Activated CD8-positive, alpha-beta memory T cell treated with anti-CD3 and anti-CD28 coated beads, Interleukin-2, amount 10 ng/mL, durations not matched to agents 7 days and 5 days (primary cell): ENCODE results near the gene POU2F1. TPM values are rescaled to one million over a fixed set of nuclear protein-coding genes. Genes with fewer than 3 reads are reported as not detected.

ENCODE experiments used
- ATAC-seq: fragments of 150-1000 bp; cut with Tn5 transposase; one replicate; pipeline ENCODE4 v1.10.0; 2021; ENCODE audit warnings: moderate library complexity
- CTCF ChIA-PET: fragments of 350-600 bp; sonication (Branson Sonifier 250); formaldehyde crosslinking; loops from one replicate; lab custom pipeline; 2021; ENCODE audit warnings: antibody characterized with exemption; lab: Charles Lee
- DNase-seq: peaks from one replicate; pipeline ENCODE4 v3.0.0-alpha.2; 2020
- H3K27ac Mint-ChIP-seq: one replicate; pipeline ENCODE4 v1.8.0; 2021; ENCODE audit warnings: mild to moderate bottlenecking, mixed read lengths
- H3K27me3 Mint-ChIP-seq: one replicate; pipeline ENCODE4 v1.8.0; 2021; ENCODE audit warnings: mixed read lengths
- H3K36me3 Mint-ChIP-seq: one replicate; pipeline ENCODE4 v1.8.0; 2021; ENCODE audit warnings: mild to moderate bottlenecking, mixed read lengths
- H3K4me1 Mint-ChIP-seq: one replicate; pipeline ENCODE4 v1.8.0; 2021; ENCODE audit warnings: mixed read lengths
- H3K4me3 Mint-ChIP-seq: one replicate; pipeline ENCODE4 v1.8.0; 2021; ENCODE audit warnings: mild to moderate bottlenecking, moderate library complexity, mixed read lengths
- H3K9me3 Mint-ChIP-seq: one replicate; pipeline ENCODE4 v1.8.0; 2022; ENCODE audit warnings: low read depth, mixed read lengths
- total RNA-seq, 2 experiments: library from RNA; stranded (reverse); gene quantifications; one replicate each; pipeline ENCODE4 v1.2.3, GENCODE V29; 2021

POU2F1 gene
- total RNA-seq, 2 experiments from 2014 or later: 20.7 to 24.6 TPM

- DNase-seq (no peak), ATAC-seq (no peak)
- H3K4me1 Mint-ChIP-seq: peaks cover 24% of the 10 kb centered on the region
- no peaks in the 10 kb centered on the region for H3K27me3 Mint-ChIP-seq
- CTCF ChIA-PET: interaction anchor here (1.4 kb wide), 1 partner anchor 29 kb away, joined by 3 read pairs; the partner anchor contains the start of gene POU2F1
- H3K36me3 Mint-ChIP-seq: peaks cover 18% of the 10 kb centered on the region
- no peak overlapping the region for H3K4me3 Mint-ChIP-seq
- no peak overlapping the region for H3K27ac Mint-ChIP-seq
- peaks cover under 1% of the 10 kb centered on the region for H3K9me3 Mint-ChIP-seq
Observed at GRCh38 chr1:167248707-167249642, 28.3 kb downstream of the POU2F1 start.

DNA sequence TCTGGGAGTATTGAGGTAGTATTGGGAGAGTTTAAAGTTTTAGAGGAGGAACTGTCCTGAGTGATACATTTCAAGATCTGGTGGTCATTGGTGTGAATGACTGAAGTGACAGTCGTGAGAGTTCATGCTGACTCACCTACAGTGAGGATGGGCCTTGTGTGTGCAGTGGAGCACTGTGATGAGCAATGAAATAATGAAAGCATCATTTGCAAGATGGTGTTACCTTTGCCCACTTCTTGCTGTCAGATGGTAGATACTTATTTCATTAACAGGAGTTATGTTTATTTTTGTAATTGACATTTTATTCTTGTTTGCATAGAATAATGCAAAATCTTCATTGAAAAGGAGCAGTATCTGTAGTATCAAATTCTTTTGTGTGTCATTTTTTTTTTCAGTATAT lies 29.0 kb downstream of the POU2F1 start:
- DNase-seq (no peak), ATAC-seq (peak; percentile 73)
- peaks cover 17% of the 10 kb centered on the region for H3K36me3 Mint-ChIP-seq
- no peaks in the 10 kb centered on the region for H3K27me3 Mint-ChIP-seq
- H3K9me3 Mint-ChIP-seq: no peaks in the 10 kb centered on the region
- CTCF ChIA-PET: no interaction called here
- H3K27ac Mint-ChIP-seq: no peak overlapping the region
- no peak overlapping the region for H3K4me3 Mint-ChIP-seq
- H3K4me1 Mint-ChIP-seq: peaks cover 26% of the 10 kb centered on the region

DNA sequence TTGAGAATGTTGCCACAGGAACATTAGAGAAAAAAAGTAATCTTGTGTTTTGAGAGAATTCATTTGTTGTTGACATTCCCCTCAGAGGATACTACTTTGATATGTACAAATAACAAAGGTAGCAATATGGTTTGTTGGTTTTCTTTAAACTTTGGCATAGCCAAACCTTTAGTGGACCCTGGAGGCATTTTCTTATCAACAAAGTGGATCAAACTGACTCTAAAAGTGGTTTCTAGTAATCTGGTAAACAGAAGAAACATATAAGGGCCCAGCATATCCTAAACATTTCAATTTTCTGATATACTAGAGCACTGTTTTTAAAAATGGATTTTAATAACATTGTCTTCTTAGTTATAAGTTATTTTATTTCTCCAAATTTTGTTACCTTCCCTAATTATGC lies 29.8 kb downstream of the POU2F1 start:
- CTCF ChIA-PET: no interaction called here
- no peak overlapping the region for H3K4me3 Mint-ChIP-seq
- ATAC-seq: no peak
- no peak overlapping the region for H3K27ac Mint-ChIP-seq
- no peaks in the 10 kb centered on the region for H3K27me3 Mint-ChIP-seq
- H3K9me3 Mint-ChIP-seq: no peaks in the 10 kb centered on the region
- peaks cover 26% of the 10 kb centered on the region for H3K4me1 Mint-ChIP-seq
- DNase-seq: no peak
- H3K36me3 Mint-ChIP-seq: peaks cover 19% of the 10 kb centered on the region

GRCh38 chr1:167251472-167251871 lies 30.8 kb downstream of the POU2F1 start:
- CTCF ChIA-PET: no interaction called here
- no peak for DNase-seq
- no peak overlapping the region for H3K4me3 Mint-ChIP-seq

GRCh38 chr1:167252986-167253385 lies 32.3 kb downstream of the POU2F1 start:
- Mint-ChIP-seq H3K4me1 (peaks cover 23% of the 10 kb centered on the region), H3K9me3 (no peaks in the 10 kb centered on the region), H3K27ac (no peak overlapping the region), H3K27me3 (no peaks in the 10 kb centered on the region), H3K36me3 (peaks cover 22% of the 10 kb centered on the region), H3K4me3 (no peak overlapping the region)
- ATAC-seq (no peak), DNase-seq (no peak)
- CTCF ChIA-PET: interaction anchor here (1.0 kb wide), 1 partner anchor 33 kb away, joined by 5 read pairs; the partner anchor contains the start of gene POU2F1

More at GRCh38 chr1:167251472-167251871, 30.8 kb downstream of the POU2F1 start:
- no peak overlapping the region for H3K27ac Mint-ChIP-seq
- peaks cover 22% of the 10 kb centered on the region for H3K36me3 Mint-ChIP-seq
- ATAC-seq: no peak
- peaks cover 26% of the 10 kb centered on the region for H3K4me1 Mint-ChIP-seq
- no peaks in the 10 kb centered on the region for H3K9me3 Mint-ChIP-seq
- no peaks in the 10 kb centered on the region for H3K27me3 Mint-ChIP-seq

DNA sequence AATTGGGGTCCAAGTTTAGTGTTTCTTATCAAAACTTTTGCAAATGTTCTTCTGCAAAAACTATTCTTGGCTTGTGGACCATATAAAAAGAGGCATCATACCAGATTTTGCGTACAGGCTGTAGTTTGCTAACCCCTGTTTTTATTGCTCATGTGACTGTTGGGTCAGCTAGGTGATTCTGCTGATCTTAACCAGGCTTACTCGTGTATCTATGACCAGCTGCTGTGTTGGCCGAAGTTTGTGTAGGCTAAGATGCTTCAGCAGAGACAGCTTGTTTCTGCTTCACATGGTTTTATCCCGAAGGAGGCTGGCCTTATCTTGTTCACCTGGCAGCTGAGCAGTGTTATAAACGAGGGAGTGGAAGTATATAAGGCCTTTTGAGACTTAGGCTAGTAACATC lies 38.2 kb downstream of the POU2F1 start:
- Mint-ChIP-seq H3K4me3 (no peak overlapping the region), H3K4me1 (peaks cover 10% of the 10 kb centered on the region), H3K27me3 (no peaks in the 10 kb centered on the region), H3K27ac (no peak overlapping the region), H3K36me3 (peaks cover 12% of the 10 kb centered on the region), H3K9me3 (no peaks in the 10 kb centered on the region)
- ATAC-seq: no peak
- CTCF ChIA-PET: interaction anchor here (1.2 kb wide), 1 partner anchor 9 kb away, joined by 3 read pairs; no protein-coding TSS in a partner anchor
- no peak for DNase-seq

- Mint-ChIP-seq H3K4me3 (no peak overlapping the region), H3K27ac (no peak overlapping the region), H3K27me3 (no peaks in the 10 kb centered on the region), H3K36me3 (peaks cover 3% of the 10 kb centered on the region), H3K9me3 (no peaks in the 10 kb centered on the region), H3K4me1 (peaks cover 14% of the 10 kb centered on the region)
- DNase-seq (no peak), ATAC-seq (no peak)
- CTCF ChIA-PET: interaction anchor here (1.2 to 2.2 kb wide), 4 partner anchors 11 to 277 kb away, joined by 3 to 8 read pairs (median 4); partner anchors contain the start of gene POU2F1
Observed at GRCh38 chr1:167262836-167263235, 42.1 kb downstream of the POU2F1 start.

DNA sequence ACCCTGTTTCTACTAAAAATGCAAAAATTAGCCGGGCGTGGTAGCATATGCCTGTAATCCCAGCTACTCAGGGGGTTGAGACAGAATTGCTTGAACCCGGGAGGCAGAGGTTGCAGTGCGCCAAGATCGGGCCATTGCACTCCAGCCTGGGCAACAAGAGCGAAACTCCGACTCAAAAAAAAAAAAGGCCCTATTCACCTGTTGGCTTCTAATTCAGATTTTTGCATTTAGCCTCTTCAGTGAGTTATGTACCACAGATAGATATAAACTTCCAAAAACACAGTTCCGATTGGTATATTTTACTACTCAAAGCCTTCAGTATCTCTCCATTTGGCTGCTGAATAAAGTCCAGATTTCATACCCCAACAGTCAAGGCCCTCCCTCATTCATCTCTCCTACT lies 42.7 kb downstream of the POU2F1 start:
- H3K27ac Mint-ChIP-seq: no peak overlapping the region
- peaks cover 18% of the 10 kb centered on the region for H3K4me1 Mint-ChIP-seq
- H3K9me3 Mint-ChIP-seq: no peaks in the 10 kb centered on the region
- ATAC-seq: no peak
- H3K27me3 Mint-ChIP-seq: no peaks in the 10 kb centered on the region
- H3K36me3 Mint-ChIP-seq: peaks cover 3% of the 10 kb centered on the region
- CTCF ChIA-PET: interaction anchor here (0.6 to 1.5 kb wide), 5 partner anchors 43 to 295 kb away, joined by 3 to 5 read pairs (median 3); partner anchors contain the start of gene POU2F1
- H3K4me3 Mint-ChIP-seq: no peak overlapping the region
- DNase-seq: no peak

DNA sequence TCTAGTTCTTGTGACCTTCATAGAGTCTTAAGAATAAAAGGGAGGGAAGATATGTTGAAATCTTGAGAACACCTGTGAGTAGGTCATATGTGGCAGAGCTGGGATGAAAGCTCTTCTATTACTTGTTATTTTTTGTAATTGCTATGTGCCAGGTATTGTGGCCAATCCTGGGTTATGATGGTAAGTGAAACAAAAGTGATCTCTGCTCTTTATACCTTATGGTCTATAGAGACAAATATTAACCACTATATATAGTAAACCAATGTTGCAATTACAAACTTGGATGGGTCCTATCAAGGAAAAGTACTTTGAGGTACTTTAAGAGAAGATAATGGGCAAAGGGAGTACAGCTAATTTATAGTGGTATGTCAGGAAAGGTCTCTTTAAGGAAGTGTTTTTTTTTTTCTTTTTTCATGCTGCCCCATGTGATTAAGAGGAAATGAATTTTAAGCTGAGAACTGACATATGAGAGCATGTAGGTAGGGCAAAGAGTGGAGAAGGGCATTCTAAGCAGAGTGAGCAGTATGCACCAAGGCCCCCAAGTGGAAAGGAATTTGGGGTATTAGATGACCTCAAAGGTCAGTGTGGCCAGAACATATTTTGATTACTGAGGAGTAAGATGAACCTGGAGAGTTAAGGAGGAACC lies 43.3 kb downstream of the POU2F1 start:
- Mint-ChIP-seq H3K4me1 (peaks cover 20% of the 10 kb centered on the region), H3K27ac (no peak overlapping the region), H3K36me3 (peaks cover 3% of the 10 kb centered on the region), H3K9me3 (no peaks in the 10 kb centered on the region), H3K27me3 (no peaks in the 10 kb centered on the region), H3K4me3 (no peak overlapping the region)
- DNase-seq: no peak
- CTCF ChIA-PET: interaction anchor here (0.6 to 4.5 kb wide), 5 partner anchors 183 to 294 kb away, joined by 3 to 37 read pairs (median 4); no protein-coding TSS in a partner anchor
- ATAC-seq: peak; percentile 28

GRCh38 chr1:167266965-167267364 lies 46.3 kb downstream of the POU2F1 start:
- DNase-seq: no peak
- no peak for ATAC-seq
- CTCF ChIA-PET: interaction anchor here (0.7 to 4.5 kb wide), 27 partner anchors 11 to 291 kb away, joined by 3 to 37 read pairs (median 4); no protein-coding TSS in a partner anchor
- Mint-ChIP-seq H3K27me3 (no peaks in the 10 kb centered on the region), H3K36me3 (no peaks in the 10 kb centered on the region), H3K9me3 (no peaks in the 10 kb centered on the region), H3K27ac (no peak overlapping the region), H3K4me3 (no peak overlapping the region), H3K4me1 (peaks cover 17% of the 10 kb centered on the region)

GRCh38 chr1:167268347-167268787 lies 47.7 kb downstream of the POU2F1 start:
- Mint-ChIP-seq H3K4me1 (peaks cover 22% of the 10 kb centered on the region), H3K27ac (no peak overlapping the region), H3K9me3 (no peaks in the 10 kb centered on the region), H3K4me3 (no peak overlapping the region), H3K36me3 (peaks cover 2% of the 10 kb centered on the region), H3K27me3 (no peaks in the 10 kb centered on the region)
- CTCF ChIA-PET: interaction anchor here (0.7 to 4.5 kb wide), 33 partner anchors 9 to 289 kb away, joined by 3 to 37 read pairs (median 4); partner anchors contain the start of gene CD247
- ATAC-seq (no peak), DNase-seq (no peak)

GRCh38 chr1:167270349-167271092 lies 49.8 kb downstream of the POU2F1 start:
- ATAC-seq (no peak), DNase-seq (no peak)
- CTCF ChIA-PET: interaction anchor here (0.6 to 2.5 kb wide), 2 partner anchors 9 to 80 kb away, joined by 3 to 12 read pairs; no protein-coding TSS in a partner anchor
- Mint-ChIP-seq H3K27me3 (no peaks in the 10 kb centered on the region), H3K4me1 (peaks cover 22% of the 10 kb centered on the region), H3K36me3 (peaks cover 2% of the 10 kb centered on the region), H3K9me3 (no peaks in the 10 kb centered on the region), H3K27ac (no peak overlapping the region), H3K4me3 (no peak overlapping the region)
